Measurements from ENCODE around the gene APOB.

GRCh38 chr2:21036708-21037670 lies 6.9 kb downstream of the APOB start:
- TF ChIP-seq POLR2A (IDR thresholded peaks at IDR 0.05) (no peak), CTCF (IDR thresholded peaks at IDR 0.05) (no peak)

All from Peyer's patch (tissue), 4 donors.